Heart left ventricle (tissue), 16 donors: ENCODE measurements around the gene CNTN5. TPM values are rescaled to one million over a fixed set of nuclear protein-coding genes. Genes with fewer than 3 reads are reported as not detected.

ENCODE experiments used
- ATAC-seq, 4 donors: fragments of 200-7000 bp; cut with Tn5 transposase; one replicate each; pipeline ENCODE4 v1.9.1; 2020 to 2022; ENCODE audit warnings: moderate library complexity in 4 of 4, mild to moderate bottlenecking in 3 of 4, moderate number of reproducible peaks in 1 of 4
- DNase-seq, 5 donors: peaks; one replicate each; pipeline ENCODE4 v3.0.0-alpha.2; 2020
- H3K27ac ChIP-seq, 12 donors: fragments of 200-600 bp; sonication (generic) in 4 of 12; one replicate each; pipeline versions ENCODE4 v1.5.0 to v1.8.0; 2016 to 2022; ENCODE audit warnings: mild to moderate bottlenecking in 2 of 12
- H3K27me3 ChIP-seq, 9 donors: fragments of 200-600 bp; sonication (generic) in 2 of 9; one replicate each; pipeline versions ENCODE4 v1.5.1 to v1.8.0; 2016 to 2022; ENCODE audit warnings: mild to moderate bottlenecking in 3 of 9
- H3K36me3 ChIP-seq, 9 donors: fragments of 200-600 bp; sonication (generic) in 2 of 9; one replicate each; pipeline versions ENCODE4 v1.5.0 to v1.8.0; 2018 to 2022; ENCODE audit warnings: mild to moderate bottlenecking in 2 of 9
- H3K4me1 ChIP-seq, 12 donors: fragments of 200-600 bp; sonication (generic) in 4 of 12; one replicate each; pipeline versions ENCODE4 v1.5.0 to v1.8.0; 2016 to 2022; ENCODE audit warnings: mild to moderate bottlenecking in 3 of 12
- H3K4me3 ChIP-seq, 12 donors: fragments of 200-600 bp; sonication (generic) in 4 of 12; one replicate each; pipeline versions ENCODE4 v1.5.0 to v1.8.0; 2017 to 2022; ENCODE audit warnings: mild to moderate bottlenecking in 9 of 12, moderate library complexity in 4 of 12
- H3K9me3 ChIP-seq, 12 donors: fragments of 200-600 bp; sonication (generic) in 4 of 12; one replicate each; pipeline versions ENCODE4 v1.5.0 to v1.8.0; 2016 to 2022; ENCODE audit warnings: mild to moderate bottlenecking in 1 of 12
- POLR2A ChIP-seq, 2 donors: fragments of 450-650 bp; IDR thresholded peaks; one replicate each; pipeline ENCODE4 v1.6.1; 2017; ENCODE audit warnings: antibody characterized with exemption in 2 of 2, mild to moderate bottlenecking in 2 of 2, moderate library complexity in 2 of 2
- WGBS, 4 donors: extraction: QIAGEN DNeasy Blood & Tissue Kit in 2 of 4; methylation state at CpG; one replicate each; pipeline versions ENCODE4 v1.1.5 to v1.1.7; 2013 to 2018; 5-methylcytosine and 5-hydroxymethylcytosine counted together
- intact Hi-C, 10 donors: fragments of 100-400 bp; cut with DNase I; formaldehyde crosslinking; loops; one replicate each; pipeline versions ENCODE4 v1.11.1 to v1.14.2; 2022
- polyA plus RNA-seq, 2 donors: library from polyadenylated mRNA; stranded (reverse); fragments of 200-250 nt; gene quantifications; one replicate each; pipeline ENCODE4 v1.2.3, GENCODE V29; 2013
- total RNA-seq, 9 donors: library from RNA; depleted of rRNA in 2 of 9; stranded (reverse); fragments of >200 nt in 2 of 9; fragmentation: NEBNext Ultra II Directional in 3 of 9; extraction: Animal tissue kit (Norgen Biotek cat#: 25700) in 3 of 9; gene quantifications; one replicate each; pipeline versions ENCODE4 v1.1.0 to v1.2.4, GENCODE V29; 2016 to 2023
- TF ChIP-seq, protein P1 (sequence below), 12 donors: fragments of 200-600 bp; sonication (generic) in 4 of 12; IDR thresholded peaks; one replicate each; pipeline versions ENCODE4 v1.5.0 to v1.8.0; 2018 to 2022; ENCODE audit warnings: antibody characterized with exemption in 12 of 12, mild to moderate bottlenecking in 5 of 12
- donor health status: ischemic (EF 13 %, LVEDD 7.1; RV severe dilation, severe dysfunction).
- donor health status: healthy with polysubstance abuse.
- donor health status: DM: no; HTN: yes; CAD: no.
- donor health status: DM: no; HTN: no; CAD: no.
- donor health status: ischemic (EF 25% LVEDD 6.9; RV normal size, moderate dysfunction).
- donor health status: ischemic (EF 25% LVEDD 5.7; RV mildly dilated, moderate dysfunction).
- donor health status: healthy.
- donor health status: DM: yes; HTN: yes; CAD: no.
- donor health status: ischemic (EF 35%, LVEDD 5.7; RV mildly dilated, moderate dysfunction).
- donor health status: nonischemic (EF 11% LVEDD 7.7; RV severe dilation, severe dysfunction).
- donor health status: DM: yes; HTN: yes; CAD: no.
- donor health status: PGD.
- donor health status: ischemic (EF 29% LVEDD 5.4; RV normal size, mild dysfunction).
- donor health status: nonischemic (EF 23%, LVEDD 6.1; RV moderate dilation, normal function).

The CNTN5 gene
- total and polyA plus RNA-seq, 11 donors, result 0.11 to 0.16 TPM; not detected in 9

DNA sequence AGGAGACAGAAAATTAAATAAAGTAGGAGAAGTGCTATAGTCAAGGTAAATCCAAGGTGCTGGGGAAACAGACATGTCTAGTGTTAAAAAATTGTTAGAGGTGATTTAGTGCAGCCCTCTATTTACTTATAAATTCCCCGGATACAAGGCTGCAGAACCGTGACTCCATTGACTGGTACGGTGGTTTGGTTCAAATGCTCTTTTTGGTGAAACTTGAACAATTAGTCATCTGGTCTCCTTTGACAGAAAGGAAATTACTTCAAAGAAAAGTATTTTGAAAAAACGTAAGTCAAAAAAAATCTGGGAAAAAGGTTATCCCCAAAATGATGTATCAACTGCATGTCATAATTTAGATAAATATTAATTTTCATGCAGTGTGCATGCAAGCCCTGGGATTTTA, 399.2 kb downstream of the CNTN5 start:
- intact Hi-C loops, result no loop called here
- Histone ChIP-seq H3K4me3 (no peak overlapping the region), H3K36me3 (no peaks in the 10 kb centered on the region), H3K27me3 (no peaks in the 10 kb centered on the region), H3K27ac (no peak overlapping the region), H3K9me3 (no peaks in the 10 kb centered on the region), H3K4me1 (no peaks in the 10 kb centered on the region)
- no peak for ATAC-seq
- 67 to 73% (median 71%) methylated on average over 4 of the region's 4 CpGs for WGBS, 4 donors
- TF ChIP-seq, protein P1, sequence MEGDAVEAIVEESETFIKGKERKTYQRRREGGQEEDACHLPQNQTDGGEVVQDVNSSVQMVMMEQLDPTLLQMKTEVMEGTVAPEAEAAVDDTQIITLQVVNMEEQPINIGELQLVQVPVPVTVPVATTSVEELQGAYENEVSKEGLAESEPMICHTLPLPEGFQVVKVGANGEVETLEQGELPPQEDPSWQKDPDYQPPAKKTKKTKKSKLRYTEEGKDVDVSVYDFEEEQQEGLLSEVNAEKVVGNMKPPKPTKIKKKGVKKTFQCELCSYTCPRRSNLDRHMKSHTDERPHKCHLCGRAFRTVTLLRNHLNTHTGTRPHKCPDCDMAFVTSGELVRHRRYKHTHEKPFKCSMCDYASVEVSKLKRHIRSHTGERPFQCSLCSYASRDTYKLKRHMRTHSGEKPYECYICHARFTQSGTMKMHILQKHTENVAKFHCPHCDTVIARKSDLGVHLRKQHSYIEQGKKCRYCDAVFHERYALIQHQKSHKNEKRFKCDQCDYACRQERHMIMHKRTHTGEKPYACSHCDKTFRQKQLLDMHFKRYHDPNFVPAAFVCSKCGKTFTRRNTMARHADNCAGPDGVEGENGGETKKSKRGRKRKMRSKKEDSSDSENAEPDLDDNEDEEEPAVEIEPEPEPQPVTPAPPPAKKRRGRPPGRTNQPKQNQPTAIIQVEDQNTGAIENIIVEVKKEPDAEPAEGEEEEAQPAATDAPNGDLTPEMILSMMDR (IDR thresholded peaks at IDR 0.05), result no peak
- TF ChIP-seq POLR2A (IDR thresholded peaks at IDR 0.05), result no peak
- no peak for DNase-seq

DNA sequence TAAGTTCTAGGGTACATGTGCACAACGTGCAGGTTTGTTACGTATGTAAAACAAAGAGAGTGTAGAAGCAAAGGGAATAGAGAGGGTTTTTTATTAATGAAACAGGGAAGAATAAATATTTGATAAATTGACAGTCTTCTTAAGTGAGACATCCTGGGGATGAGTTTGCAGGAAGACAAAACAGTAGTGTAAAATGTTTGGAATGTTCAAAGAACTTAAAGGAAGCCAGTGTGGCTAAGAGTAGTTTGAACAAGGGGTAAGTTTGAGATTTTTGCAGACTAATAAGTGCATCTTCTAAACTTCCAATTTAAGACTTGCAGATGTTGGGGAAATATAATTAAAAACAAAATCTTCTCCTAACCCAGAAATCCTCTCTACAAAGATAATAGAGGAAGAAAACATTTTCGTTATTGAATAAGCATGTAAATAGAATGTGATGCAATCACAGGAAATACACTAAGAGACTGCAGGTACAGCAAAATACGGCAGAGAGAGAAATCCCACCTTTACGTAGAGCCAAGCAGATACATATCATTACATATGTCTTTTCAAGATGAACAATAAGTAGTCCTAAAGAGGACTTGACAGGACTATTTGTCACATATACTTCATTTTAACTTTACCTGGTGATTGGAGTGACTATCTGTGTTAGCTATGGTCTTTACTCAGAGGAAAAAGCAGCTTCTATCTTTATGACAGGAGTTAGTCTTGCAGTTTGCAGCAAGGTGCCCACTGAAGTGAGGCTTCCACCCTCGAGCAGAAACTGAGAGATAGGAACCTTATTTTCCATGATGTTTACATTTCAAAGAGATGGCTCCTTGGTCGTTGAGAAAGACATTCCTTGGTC, 402.1 kb downstream of the CNTN5 start:
- intact Hi-C loops, result no loop called here
- WGBS, 4 donors, result 34 to 41% (median 38%) methylated on average over 7 of the region's 7 CpGs

DNA sequence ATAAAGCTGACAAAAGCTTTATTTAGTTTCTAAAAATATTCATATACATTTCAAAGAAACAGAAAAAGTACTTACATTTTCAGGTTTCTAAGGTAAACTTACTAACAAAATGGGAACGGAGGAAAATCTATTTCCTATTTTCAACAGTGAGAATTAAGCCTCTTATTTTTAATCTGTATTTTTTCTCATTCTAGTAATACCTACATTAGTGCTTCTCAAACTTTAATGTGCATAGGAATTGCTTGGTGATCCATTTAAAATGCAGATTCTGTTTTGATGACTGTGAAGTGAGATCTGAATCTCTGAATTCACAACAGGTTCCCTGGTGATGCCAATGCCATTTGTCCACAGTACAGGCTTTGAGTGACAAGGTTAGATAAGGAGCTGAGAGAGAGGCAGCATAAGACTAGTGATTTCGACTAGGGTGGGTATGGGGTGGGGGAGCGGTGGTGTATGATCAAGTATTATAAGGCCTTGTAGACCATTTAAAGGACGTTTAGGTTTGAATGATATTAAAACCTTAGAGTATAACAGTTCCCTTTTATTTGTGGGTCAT, 402.8 kb downstream of the CNTN5 start:
- no peak for DNase-seq
- intact Hi-C loops, result no loop called here
- H3K4me3 ChIP-seq, result no peak overlapping the region
- no peak for TF ChIP-seq POLR2A (IDR thresholded peaks at IDR 0.05)
- TF ChIP-seq, protein P1 (IDR thresholded peaks at IDR 0.05), result no peak
- no peaks in the 10 kb centered on the region for H3K9me3 ChIP-seq
- no peaks in the 10 kb centered on the region for H3K36me3 ChIP-seq
- no peak overlapping the region for H3K27ac ChIP-seq
- no peaks in the 10 kb centered on the region for H3K27me3 ChIP-seq
- H3K4me1 ChIP-seq, result no peaks in the 10 kb centered on the region
- 36 to 43% (median 36%) methylated on average over 4 of the region's 4 CpGs for WGBS, 4 donors
- no peak for ATAC-seq

More for the DNA sequence above, 402.1 kb downstream of the CNTN5 start:
- Histone ChIP-seq H3K4me1 (no peaks in the 10 kb centered on the region), H3K9me3 (no peaks in the 10 kb centered on the region), H3K27me3 (no peaks in the 10 kb centered on the region), H3K27ac (no peak overlapping the region), H3K4me3 (no peak overlapping the region), H3K36me3 (no peaks in the 10 kb centered on the region)
- DNase-seq, result no peak
- ATAC-seq, result no peak
- no peak for TF ChIP-seq POLR2A (IDR thresholded peaks at IDR 0.05)
- TF ChIP-seq, protein P1 (IDR thresholded peaks at IDR 0.05), result no peak

DNA sequence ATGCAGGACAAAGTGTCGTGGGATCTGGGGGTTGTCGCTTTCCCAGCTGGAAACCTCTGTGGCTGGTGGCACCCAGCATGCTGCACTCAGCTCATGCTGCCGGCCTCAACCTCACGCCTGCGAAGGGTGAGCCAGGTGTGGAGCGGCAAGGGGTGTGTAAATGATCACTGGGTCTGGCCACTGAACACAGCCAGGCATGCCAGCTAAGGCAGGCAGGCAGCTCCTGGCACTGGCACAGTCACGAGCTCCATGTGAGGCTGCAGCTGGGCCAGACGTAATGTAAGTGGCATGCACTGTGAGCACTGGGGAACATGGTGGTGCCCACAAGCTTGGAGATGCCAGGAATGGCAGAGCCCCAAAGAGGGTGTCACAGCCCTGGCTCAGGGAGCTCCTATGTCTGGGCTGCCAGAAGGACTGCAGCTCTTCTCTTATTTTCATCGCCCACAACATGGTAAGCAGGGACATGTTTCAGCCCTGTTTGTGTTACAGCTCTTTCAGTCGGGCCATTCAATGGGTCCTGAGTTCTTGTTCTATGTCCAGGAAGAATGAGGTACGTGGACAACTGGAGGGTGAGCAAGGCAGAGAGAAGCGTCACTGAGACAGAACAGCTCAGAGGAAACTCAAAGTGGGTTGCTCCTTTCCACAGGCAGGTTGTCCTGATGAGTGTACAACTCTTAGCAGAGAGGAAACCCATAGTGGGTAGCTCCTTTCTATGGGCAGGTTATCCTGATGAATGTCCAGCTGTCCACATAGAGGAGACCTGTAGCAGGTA, 403.8 kb downstream of the CNTN5 start:
- peak; percentile 99 to 100 (median 100) for ATAC-seq

More for the DNA sequence above, 403.8 kb downstream of the CNTN5 start:
- Histone ChIP-seq H3K4me3 (no peak overlapping the region), H3K27me3 (no peaks in the 10 kb centered on the region), H3K9me3 (no peaks in the 10 kb centered on the region), H3K27ac (peak overlapping the region in 1 of 12 donors; percentile 44), H3K36me3 (no peaks in the 10 kb centered on the region), H3K4me1 (no peaks in the 10 kb centered on the region)
- WGBS, 4 donors, result 66 to 89% (median 75%) methylated on average over 12 of the region's 12 CpGs
- intact Hi-C loops, result no loop called here
- peak; percentile 56 to 88 (median 81) for DNase-seq
- TF ChIP-seq POLR2A (IDR thresholded peaks at IDR 0.05), result no peak
- TF ChIP-seq, protein P1 (IDR thresholded peaks at IDR 0.05), result no peak
